OCI-LY3 (cell line): Measurements from ENCODE around the gene ADH4.
"Not testable (repeated sequence)": the region's sequence is repeated elsewhere in the genome, so short reads cannot be mapped to it uniquely, and the experiment has no call there.

Experiments used
- CTCF ChIP-seq: fragments of 200-600, 300-600 bp; sonication (generic); IDR thresholded peaks from 2 replicates; pipeline ENCODE4 v1.5.1; 2014; ENCODE audit warnings: antibody characterized with exemption, low read length, low read depth
- EZH2phosphoT487 ChIP-seq: fragments of 200-600 bp; shearing (Covaris generic); IDR thresholded peaks from 2 replicates; pipeline ENCODE4 v1.6.1; 2018; ENCODE audit warnings: antibody characterized with exemption, mixed run types, low read depth

- TF ChIP-seq CTCF, EZH2phosphoT487: not testable (repeated sequence)
These were observed 44.3 kb downstream of the ADH4 start for GRCh38 chr4:99099814-99100213.
